Sigmoid colon (tissue), 7 donors: ENCODE results near the gene LRRC46. TPM values are rescaled to one million over a fixed set of nuclear protein-coding genes. Genes with fewer than 3 reads are reported as not detected.

Source experiments
- DNase-seq: peaks from one replicate; pipeline ENCODE4 v3.0.0-alpha.2; 2019
- H3K27ac ChIP-seq, 4 donors: fragments of 200-600 bp; sonication (generic); one replicate each; pipeline ENCODE4 v1.5.1; 2016 to 2019; ENCODE audit warnings: mild to moderate bottlenecking in 1 of 4
- H3K27me3 ChIP-seq, 3 donors: fragments of 200-600 bp; sonication (generic); one replicate each; pipeline ENCODE4 v1.5.1; 2019; ENCODE audit warnings: mild to moderate bottlenecking in 1 of 3
- H3K36me3 ChIP-seq, 4 donors: fragments of 200-600 bp; sonication (generic); one replicate each; pipeline ENCODE4 v1.5.1; 2016 to 2019
- H3K4me1 ChIP-seq, 4 donors: fragments of 200-600 bp; sonication (generic); one replicate each; pipeline ENCODE4 v1.5.1; 2017 to 2019
- H3K4me3 ChIP-seq, 4 donors: fragments of 200-600 bp; sonication (generic); one replicate each; pipeline ENCODE4 v1.5.1; 2017 to 2019; ENCODE audit warnings: mild to moderate bottlenecking in 2 of 4, moderate library complexity in 1 of 4
- H3K9me3 ChIP-seq, 4 donors: fragments of 200-600 bp in 3 of 4; sonication (generic) in 3 of 4; one replicate each; pipeline versions ENCODE4 v1.5.1 to v1.6.1; 2013 to 2019
- EP300 ChIP-seq, 4 donors: sonication (generic); formaldehyde crosslinking; IDR thresholded peaks; one replicate each; pipeline ENCODE4 v1.6.1; 2017; ENCODE audit warnings: antibody characterized with exemption in 4 of 4
- POLR2A ChIP-seq, 2 donors: fragments of 450-650 bp; IDR thresholded peaks; one replicate each; pipeline ENCODE4 v1.6.1; 2016; ENCODE audit warnings: antibody characterized with exemption in 2 of 2, mild to moderate bottlenecking in 2 of 2, moderate library complexity in 2 of 2
- POLR2AphosphoS5 ChIP-seq, 4 donors: sonication (generic); formaldehyde crosslinking; IDR thresholded peaks; one replicate each; pipeline ENCODE4 v1.6.1; 2017; ENCODE audit warnings: antibody characterized with exemption in 4 of 4
- WGBS, 2 donors: extraction: QIAGEN DNeasy Blood & Tissue Kit; methylation state at CpG; one replicate each; pipeline ENCODE4 v1.1.7; 2013; 5-methylcytosine and 5-hydroxymethylcytosine counted together
- intact Hi-C: fragments of 100-400 bp; cut with DNase I; formaldehyde crosslinking; loops from one replicate; pipeline ENCODE4 v1.15.1; 2023
- polyA plus RNA-seq, 3 donors: library from polyadenylated mRNA; stranded (reverse); fragments of 200-250 nt; gene quantifications; one replicate each; pipeline ENCODE4 v1.2.3, GENCODE V29; 2013
- total RNA-seq, 4 donors: library from RNA; depleted of rRNA; stranded (reverse); fragments of >200 nt; gene quantifications; one replicate each; pipeline ENCODE4 v1.1.0, GENCODE V29; 2016
- TF ChIP-seq, protein P1 (sequence below), 4 experiments: fragments of 450-650 bp in 3 of 4; fragments of 200-600 bp in 1 of 4; IDR thresholded peaks; one replicate each; pipeline ENCODE4 v1.5.1; 2016 to 2019; ENCODE audit warnings: antibody characterized with exemption in 4 of 4, mild to moderate bottlenecking in 3 of 4, moderate library complexity in 2 of 4
- donor health status: healthy with polysubstance abuse.
- donor health status: Bipolar disorder and iron deficiency.
- donor health status: healthy.

LRRC46 gene
- total and polyA plus RNA-seq, 7 donors: 0.28 to 0.48 (median 0.36) TPM; not detected in 4

DNA sequence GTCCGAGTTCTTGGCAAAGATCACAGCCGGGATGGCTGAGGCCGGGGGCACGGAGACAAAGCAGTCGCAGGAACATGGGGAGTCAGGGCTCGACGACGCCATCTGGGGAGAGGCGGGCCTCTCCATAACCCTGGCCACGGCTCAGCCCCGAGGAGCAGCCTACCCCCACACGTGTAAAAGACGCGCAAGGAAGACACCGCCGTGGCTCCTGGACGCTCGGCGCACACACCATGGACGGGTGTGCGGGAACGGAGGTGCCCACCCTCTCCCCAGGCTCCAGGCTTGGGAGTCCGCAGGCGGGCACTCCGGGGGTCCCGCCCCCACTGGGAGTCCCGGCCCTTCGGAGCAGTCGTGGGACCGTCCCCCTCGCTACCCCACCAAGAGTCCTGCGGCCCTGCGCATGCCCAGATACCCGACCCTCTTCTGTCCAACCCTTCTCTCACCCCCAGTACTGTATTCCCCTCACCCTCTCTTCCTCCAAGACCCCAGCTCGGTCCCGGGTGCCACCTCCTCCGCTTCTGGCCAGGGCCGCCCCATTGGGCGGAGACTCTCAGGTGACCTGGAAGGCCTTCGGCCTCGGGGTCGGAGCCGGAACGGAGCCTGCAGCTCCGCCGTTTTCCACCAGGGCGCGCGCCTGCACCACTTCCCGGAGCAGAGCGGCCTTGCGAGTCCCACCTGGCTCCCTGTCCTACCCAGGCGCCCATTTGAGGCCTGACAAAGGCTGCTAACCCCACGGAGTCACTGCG, 9.4 kb downstream of the LRRC46 start, which contains the start of gene SCRN2:
Gene SCRN2 (minus strand): TSS at position 532 of the 746 bp plus-strand sequence. CDS start 430 bp downstream, at position 102.
- peaks cover 0 to 31% (median 9%) of the 10 kb centered on the region in 4 donors for H3K36me3 ChIP-seq
- H3K27me3 ChIP-seq: peaks cover 5 to 10% (median 9%) of the 10 kb centered on the region in 3 donors
- no peaks in the 10 kb centered on the region for H3K9me3 ChIP-seq
- H3K27ac ChIP-seq: peak within 1 kb of the TSS; percentile 63 to 80 (median 76)
- DNase-seq: peak; percentile 94
- H3K4me1 ChIP-seq: peaks cover 0 to 22% (median 18%) of the 10 kb centered on the region in 4 donors
- TF ChIP-seq, protein P1, sequence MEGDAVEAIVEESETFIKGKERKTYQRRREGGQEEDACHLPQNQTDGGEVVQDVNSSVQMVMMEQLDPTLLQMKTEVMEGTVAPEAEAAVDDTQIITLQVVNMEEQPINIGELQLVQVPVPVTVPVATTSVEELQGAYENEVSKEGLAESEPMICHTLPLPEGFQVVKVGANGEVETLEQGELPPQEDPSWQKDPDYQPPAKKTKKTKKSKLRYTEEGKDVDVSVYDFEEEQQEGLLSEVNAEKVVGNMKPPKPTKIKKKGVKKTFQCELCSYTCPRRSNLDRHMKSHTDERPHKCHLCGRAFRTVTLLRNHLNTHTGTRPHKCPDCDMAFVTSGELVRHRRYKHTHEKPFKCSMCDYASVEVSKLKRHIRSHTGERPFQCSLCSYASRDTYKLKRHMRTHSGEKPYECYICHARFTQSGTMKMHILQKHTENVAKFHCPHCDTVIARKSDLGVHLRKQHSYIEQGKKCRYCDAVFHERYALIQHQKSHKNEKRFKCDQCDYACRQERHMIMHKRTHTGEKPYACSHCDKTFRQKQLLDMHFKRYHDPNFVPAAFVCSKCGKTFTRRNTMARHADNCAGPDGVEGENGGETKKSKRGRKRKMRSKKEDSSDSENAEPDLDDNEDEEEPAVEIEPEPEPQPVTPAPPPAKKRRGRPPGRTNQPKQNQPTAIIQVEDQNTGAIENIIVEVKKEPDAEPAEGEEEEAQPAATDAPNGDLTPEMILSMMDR (IDR thresholded peaks at IDR 0.05): peak; percentile 96 to 99 (median 98)
- TF ChIP-seq POLR2AphosphoS5 (IDR thresholded peaks at IDR 0.05) (peak in 2 of 4 donors; percentile 48 to 57), POLR2A (IDR thresholded peaks at IDR 0.05) (no peak), EP300 (IDR thresholded peaks at IDR 0.05) (no peak)
- 0% methylated on average over 55 of the region's 55 CpGs for WGBS, 2 donors
- intact Hi-C loops: loop anchor here (1.0 to 10.0 kb wide), 4 partner anchors 49 to 294 kb away; no protein-coding TSS in a partner anchor
- peak within 1 kb of the TSS; percentile 71 to 91 (median 80) for H3K4me3 ChIP-seq

DNA sequence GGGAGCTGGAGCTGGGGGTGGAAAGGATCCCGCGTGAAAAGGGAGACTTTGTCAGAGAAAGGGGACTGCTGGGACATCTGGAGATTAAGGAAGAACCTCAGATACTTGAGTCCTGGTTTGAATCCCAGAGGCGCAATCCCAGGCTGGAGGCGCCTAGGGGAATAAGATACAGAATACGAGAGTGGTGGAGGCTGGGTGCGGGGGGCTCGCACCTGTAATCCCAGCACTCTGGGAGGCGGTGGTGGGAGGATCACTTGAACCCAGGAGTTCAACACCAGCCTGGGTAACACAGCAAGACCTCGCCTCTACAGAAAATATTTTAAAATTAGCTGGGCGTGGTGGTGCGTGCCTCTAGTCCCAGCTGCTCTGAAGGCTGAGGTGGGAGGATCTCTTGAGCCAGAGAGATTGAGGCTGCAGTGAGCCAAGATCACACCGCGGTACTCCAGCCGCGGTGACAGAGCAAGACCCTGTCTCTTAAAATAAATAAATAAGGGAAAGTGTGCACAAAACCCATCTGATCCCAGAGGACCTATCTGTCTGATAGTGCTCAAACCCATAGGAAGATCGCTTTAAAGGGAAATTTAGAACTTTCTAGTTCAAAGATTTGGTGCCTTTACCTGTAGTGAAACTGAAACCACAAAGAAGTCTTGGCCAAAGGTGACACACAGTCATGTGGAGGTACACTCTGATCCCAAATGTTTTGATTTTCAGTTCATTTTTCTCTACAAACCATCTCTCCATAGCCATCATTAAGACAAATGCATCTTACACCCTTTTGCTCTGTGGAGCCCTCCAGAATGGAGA, 10.2 kb downstream of the LRRC46 start:
- intact Hi-C loops: loop anchor here (1.0 to 10.0 kb wide), 4 partner anchors 49 to 293 kb away; no protein-coding TSS in a partner anchor
- 56 to 69% methylated on average over 16 of the region's 16 CpGs for WGBS, 2 donors
- Histone ChIP-seq H3K27ac (peak overlapping the region; percentile 63 to 80 (median 76)), H3K9me3 (no peaks in the 10 kb centered on the region), H3K4me1 (peaks cover 0 to 22% (median 18%) of the 10 kb centered on the region in 4 donors), H3K27me3 (peaks cover 12 to 18% (median 16%) of the 10 kb centered on the region in 3 donors), H3K4me3 (peak overlapping the region; percentile 71 to 91 (median 80)), H3K36me3 (peaks cover 0 to 24% (median 9%) of the 10 kb centered on the region in 4 donors)
- DNase-seq: no peak
- TF ChIP-seq POLR2AphosphoS5 (IDR thresholded peaks at IDR 0.05): no peak
- TF ChIP-seq, protein P1 (IDR thresholded peaks at IDR 0.05): peak in 1 of 4 experiments; percentile 43

DNA sequence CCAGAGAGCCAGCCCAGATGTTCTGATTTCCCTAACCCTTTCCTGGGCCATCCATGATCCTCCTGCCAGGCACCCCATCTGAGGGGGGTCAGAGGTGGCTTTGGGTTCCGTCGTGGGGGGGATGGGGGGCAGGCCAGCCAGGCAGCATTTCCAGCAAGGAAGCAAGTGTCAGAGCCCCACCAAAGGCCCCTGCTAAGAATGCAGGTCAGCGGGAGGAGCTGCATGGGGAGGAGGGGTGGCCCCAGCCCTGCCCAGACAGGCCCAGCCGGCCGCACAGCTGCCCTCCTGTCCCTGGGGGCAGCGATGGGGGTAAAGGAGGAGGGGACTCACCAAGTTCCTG, 11.9 kb downstream of the LRRC46 start:
- no peaks in the 10 kb centered on the region for H3K9me3 ChIP-seq
- TF ChIP-seq POLR2A (IDR thresholded peaks at IDR 0.05): no peak
- TF ChIP-seq, protein P1 (IDR thresholded peaks at IDR 0.05): peak in 1 of 4 experiments; percentile 17
- H3K4me1 ChIP-seq: peaks cover 0 to 29% (median 25%) of the 10 kb centered on the region in 4 donors
- peaks cover 0 to 7% (median 2%) of the 10 kb centered on the region in 4 donors for H3K36me3 ChIP-seq
- no peak overlapping the region for H3K27ac ChIP-seq
- intact Hi-C loops: loop anchor here (5.0 to 10.0 kb wide), 2 partner anchors 179 to 291 kb away; no protein-coding TSS in a partner anchor
- H3K27me3 ChIP-seq: peaks cover 27 to 35% (median 33%) of the 10 kb centered on the region in 3 donors
- 15 to 35% methylated on average over 6 of the region's 6 CpGs for WGBS, 2 donors
- no peak overlapping the region for H3K4me3 ChIP-seq
- DNase-seq: no peak

DNA sequence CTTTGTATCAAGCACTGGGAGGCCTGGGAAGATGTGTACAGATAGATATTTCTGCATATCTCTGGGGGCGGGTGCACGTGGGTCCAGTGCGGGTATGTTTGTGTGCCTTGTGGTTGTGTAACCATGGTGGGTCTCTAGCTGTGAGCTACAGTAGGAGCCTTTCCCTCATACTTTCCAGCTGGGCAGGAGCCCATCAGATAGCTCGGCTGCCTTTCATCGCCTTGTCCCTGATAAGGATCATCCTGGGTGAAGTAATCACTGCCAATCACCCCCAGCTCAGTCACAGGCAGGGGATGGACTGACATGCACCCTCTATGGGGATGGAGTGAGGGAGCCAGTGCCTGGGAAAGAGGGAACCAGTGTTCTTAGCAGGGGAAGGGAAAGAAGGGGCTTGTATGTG, 12.8 kb downstream of the LRRC46 start:
- Histone ChIP-seq H3K36me3 (no peaks in the 10 kb centered on the region), H3K27me3 (peaks cover 29 to 44% (median 42%) of the 10 kb centered on the region in 3 donors), H3K4me1 (peaks cover 0 to 29% (median 25%) of the 10 kb centered on the region in 4 donors), H3K9me3 (no peaks in the 10 kb centered on the region), H3K27ac (no peak overlapping the region), H3K4me3 (no peak overlapping the region)
- no peak for DNase-seq
- WGBS, 2 donors: 24 to 67% methylated on average over 5 of the region's 5 CpGs
- intact Hi-C loops: loop anchor here (5.0 to 10.0 kb wide), 2 partner anchors 178 to 291 kb away; no protein-coding TSS in a partner anchor
- no peak for TF ChIP-seq EP300 (IDR thresholded peaks at IDR 0.05)
- TF ChIP-seq POLR2A (IDR thresholded peaks at IDR 0.05): no peak
- TF ChIP-seq, protein P1 (IDR thresholded peaks at IDR 0.05): no peak
- TF ChIP-seq POLR2AphosphoS5 (IDR thresholded peaks at IDR 0.05): no peak
